ENCODE measurements around the gene ERVH48-1.

DNA sequence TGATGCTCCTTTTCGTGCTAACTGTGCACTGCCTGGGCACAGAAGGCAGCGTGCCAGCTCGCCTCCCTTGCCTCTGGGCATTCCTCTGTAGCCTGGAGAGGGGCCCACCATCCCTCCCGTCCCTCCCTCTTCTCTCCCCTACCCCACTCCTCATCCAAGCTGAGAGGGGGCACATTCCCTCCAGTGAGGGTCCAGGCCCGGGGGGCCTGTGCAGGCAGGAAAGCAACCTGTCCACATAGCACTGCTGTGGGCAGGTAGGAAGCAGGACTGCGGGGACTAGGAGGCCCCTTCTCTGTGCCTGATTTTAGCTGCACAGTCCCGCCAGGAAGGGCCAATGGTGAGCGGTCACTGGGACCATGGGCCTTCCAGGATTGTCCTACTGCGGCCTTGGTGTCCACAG is 38.7 kb upstream of the ERVH48-1 start:
- TF ChIP-seq, protein P1, sequence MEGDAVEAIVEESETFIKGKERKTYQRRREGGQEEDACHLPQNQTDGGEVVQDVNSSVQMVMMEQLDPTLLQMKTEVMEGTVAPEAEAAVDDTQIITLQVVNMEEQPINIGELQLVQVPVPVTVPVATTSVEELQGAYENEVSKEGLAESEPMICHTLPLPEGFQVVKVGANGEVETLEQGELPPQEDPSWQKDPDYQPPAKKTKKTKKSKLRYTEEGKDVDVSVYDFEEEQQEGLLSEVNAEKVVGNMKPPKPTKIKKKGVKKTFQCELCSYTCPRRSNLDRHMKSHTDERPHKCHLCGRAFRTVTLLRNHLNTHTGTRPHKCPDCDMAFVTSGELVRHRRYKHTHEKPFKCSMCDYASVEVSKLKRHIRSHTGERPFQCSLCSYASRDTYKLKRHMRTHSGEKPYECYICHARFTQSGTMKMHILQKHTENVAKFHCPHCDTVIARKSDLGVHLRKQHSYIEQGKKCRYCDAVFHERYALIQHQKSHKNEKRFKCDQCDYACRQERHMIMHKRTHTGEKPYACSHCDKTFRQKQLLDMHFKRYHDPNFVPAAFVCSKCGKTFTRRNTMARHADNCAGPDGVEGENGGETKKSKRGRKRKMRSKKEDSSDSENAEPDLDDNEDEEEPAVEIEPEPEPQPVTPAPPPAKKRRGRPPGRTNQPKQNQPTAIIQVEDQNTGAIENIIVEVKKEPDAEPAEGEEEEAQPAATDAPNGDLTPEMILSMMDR (conservative IDR thresholded peaks at IDR 0.05): no peak
- TF ChIP-seq ZFX (IDR thresholded peaks at IDR 0.05): no peak

Data from C4-2B (cell line).